CD4-positive, alpha-beta memory T cell (primary cell): Measurements from ENCODE around the gene DPF3. TPM values are rescaled to one million over a fixed set of nuclear protein-coding genes. Genes with fewer than 3 reads are reported as not detected.

Experiments
- CTCF ChIA-PET: fragments of 350-600 bp; sonication (Branson Sonifier 250); formaldehyde crosslinking; loops from one replicate; lab custom pipeline; 2021; ENCODE audit warnings: inconsistent platforms; ENCODE audit not compliant: partially characterized antibody; lab: Charles Lee
- POLR2A ChIA-PET: fragments of 350-600 bp; sonication (Branson Sonifier 250); formaldehyde crosslinking; loops from one replicate; lab custom pipeline; 2021; ENCODE audit not compliant: partially characterized antibody; lab: Charles Lee
- DNase-seq, 5 donors: peaks; one replicate each; pipeline versions ENCODE4 v3.0.0 to v3.0.0-alpha.2; 2020 to 2022; ENCODE audit warnings: mixed read lengths in 1 of 5
- H3K27ac ChIP-seq: one replicate; pipeline ENCODE4 v1.7.0; 2013; ENCODE audit warnings: low read depth, low read length
- H3K27me3 ChIP-seq: 2 replicates; pipeline ENCODE4 v1.7.0; 2013; ENCODE audit warnings: mild to moderate bottlenecking, low read length, moderate library complexity; ENCODE audit not compliant: insufficient read depth
- H3K36me3 ChIP-seq: 2 replicates; pipeline ENCODE4 v1.7.0; 2013; ENCODE audit warnings: mild to moderate bottlenecking, low read length, moderate library complexity; ENCODE audit not compliant: insufficient read depth
- H3K4me1 ChIP-seq: 2 replicates; pipeline ENCODE4 v1.7.0; 2013; ENCODE audit warnings: mild to moderate bottlenecking, low read length, moderate library complexity; ENCODE audit not compliant: insufficient read depth
- H3K4me3 ChIP-seq, 2 donors: one replicate each; pipeline ENCODE4 v1.7.0; 2013; ENCODE audit warnings: low read length in 2 of 2, mild to moderate bottlenecking in 1 of 2
- H3K9me3 ChIP-seq, 2 donors: one replicate each; pipeline ENCODE4 v1.7.0; 2013; ENCODE audit warnings: low read length in 2 of 2, control low read depth in 1 of 2; ENCODE audit not compliant: control insufficient read depth in 1 of 2
- H3K27ac Mint-ChIP-seq, 7 donors: one replicate each; pipeline ENCODE4 v1.8.0; 2020 to 2021; ENCODE audit warnings: mixed read lengths in 7 of 7, mild to moderate bottlenecking in 6 of 7, inconsistent platforms in 3 of 7, moderate library complexity in 3 of 7
- H3K27me3 Mint-ChIP-seq, 2 donors: one replicate each; pipeline ENCODE4 v1.8.0; 2020 to 2021; ENCODE audit warnings: mixed read lengths in 2 of 2
- H3K36me3 Mint-ChIP-seq, 2 donors: one replicate each; pipeline ENCODE4 v1.8.0; 2020 to 2021; ENCODE audit warnings: mixed read lengths in 2 of 2, inconsistent platforms in 1 of 2, mild to moderate bottlenecking in 1 of 2
- H3K4me1 Mint-ChIP-seq, 4 donors: one replicate each; pipeline ENCODE4 v1.8.0; 2020 to 2021; ENCODE audit warnings: mixed read lengths in 4 of 4, mild to moderate bottlenecking in 1 of 4
- H3K4me3 Mint-ChIP-seq, 8 donors: one replicate each; pipeline ENCODE4 v1.8.0; 2020 to 2021; ENCODE audit warnings: mixed read lengths in 8 of 8, mild to moderate bottlenecking in 7 of 8, moderate library complexity in 6 of 8, inconsistent platforms in 3 of 8
- H3K9me3 Mint-ChIP-seq, 8 donors: one replicate each; pipeline ENCODE4 v1.8.0; 2020 to 2021; ENCODE audit warnings: mixed read lengths in 8 of 8, mild to moderate bottlenecking in 5 of 8, inconsistent platforms in 3 of 8, moderate library complexity in 1 of 8
- intact Hi-C: fragments of 100-400 bp; cut with micrococcal nuclease; formaldehyde crosslinking; loops from one replicate; pipeline ENCODE4 v1.15.1; 2023
- polyA plus RNA-seq, 2 donors: library from polyadenylated mRNA; unstranded; fragments of 300-500 nt; fragmentation: Illumina TruSeq; gene quantifications; one replicate each; pipeline ENCODE4 v1.2.3, GENCODE V29; 2021
- total RNA-seq, 2 experiments: library from RNA; stranded (reverse); gene quantifications; one replicate each; pipeline ENCODE4 v1.2.3, GENCODE V29; 2021

Gene DPF3
- total and polyA plus RNA-seq, 4 experiments from 2014 or later = 0.25 to 0.35 TPM; not detected in 2

DNA sequence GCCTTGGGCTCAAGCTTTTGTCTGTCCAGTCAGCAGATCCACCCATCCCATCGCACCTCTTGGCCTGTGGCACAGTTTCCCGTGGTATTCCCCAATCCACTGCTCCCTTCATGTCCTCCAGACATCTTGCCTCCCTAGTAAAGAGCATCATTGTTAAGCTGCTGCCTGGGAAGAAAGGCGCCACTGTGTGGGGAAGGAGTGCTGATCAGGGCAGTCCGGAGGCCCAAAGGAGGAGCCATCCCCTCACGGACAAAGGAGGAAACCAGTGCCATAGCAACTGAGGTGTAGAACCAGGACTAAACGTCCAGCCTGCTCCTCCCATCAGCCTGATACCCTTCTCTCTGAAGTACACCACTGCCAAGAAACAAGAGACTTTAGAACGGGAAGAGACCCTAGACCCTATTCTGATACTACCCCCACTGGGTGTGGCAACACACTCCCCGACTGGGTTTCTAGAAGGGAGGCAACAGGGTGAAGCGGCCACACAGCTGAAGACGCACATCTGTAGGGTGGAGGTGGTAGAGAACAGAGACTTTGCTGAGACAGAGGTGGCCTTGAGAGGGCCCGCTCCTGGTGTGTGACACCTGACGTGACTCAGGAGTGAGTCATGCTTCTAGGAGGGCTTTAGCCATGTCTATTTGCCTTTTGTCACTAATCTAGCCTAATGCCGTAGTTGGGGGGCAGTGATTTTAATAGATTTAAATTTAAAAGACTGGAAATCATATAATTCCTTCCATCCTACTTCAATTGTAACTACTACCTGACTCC is 185.0 kb downstream of the DPF3 start:
- intact Hi-C loops = no loop called here
- no peaks in the 10 kb centered on the region for H3K27me3 Mint-ChIP-seq
- H3K9me3 Mint-ChIP-seq = no peaks in the 10 kb centered on the region
- Histone ChIP-seq H3K4me3 (no peak overlapping the region), H3K36me3 (no peaks in the 10 kb centered on the region), H3K27ac (no peak overlapping the region), H3K27me3 (no peaks in the 10 kb centered on the region), H3K4me1 (peaks cover 8% of the 10 kb centered on the region), H3K9me3 (no peaks in the 10 kb centered on the region)
- no peak overlapping the region for H3K4me3 Mint-ChIP-seq
- H3K36me3 Mint-ChIP-seq = no peaks in the 10 kb centered on the region
- ChIA-PET POLR2A (no interaction called here), CTCF (no interaction called here)
- H3K4me1 Mint-ChIP-seq = peaks cover 4 to 15% (median 5%) of the 10 kb centered on the region in 4 donors
- no peak for DNase-seq
- H3K27ac Mint-ChIP-seq = peak overlapping the region in 2 of 7 donors; percentile 52 to 64

DNA sequence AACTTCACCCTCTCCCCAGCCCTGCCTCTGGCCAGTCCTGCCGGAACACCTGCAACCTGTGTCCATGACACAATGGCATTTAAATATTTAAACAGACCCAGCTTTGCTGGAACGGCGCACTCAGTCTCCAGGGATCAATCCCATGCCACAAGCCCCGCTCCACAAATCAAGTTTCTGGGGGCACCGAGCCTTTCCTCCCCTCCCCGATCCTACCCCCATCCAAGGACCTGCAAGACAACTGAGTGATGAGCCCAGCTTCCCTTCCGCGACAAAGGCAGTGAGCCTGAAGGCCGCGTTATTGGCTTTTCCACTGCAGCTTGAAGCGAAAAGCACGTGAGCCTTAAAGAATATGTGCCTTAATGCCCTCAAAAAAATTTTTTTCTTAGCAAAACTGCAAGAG is 185.7 kb downstream of the DPF3 start:
- Histone ChIP-seq H3K27ac (no peak overlapping the region), H3K9me3 (no peaks in the 10 kb centered on the region), H3K27me3 (no peaks in the 10 kb centered on the region), H3K4me3 (no peak overlapping the region), H3K36me3 (no peaks in the 10 kb centered on the region), H3K4me1 (peaks cover 2% of the 10 kb centered on the region)
- Mint-ChIP-seq H3K9me3 (no peaks in the 10 kb centered on the region), H3K27ac (no peak overlapping the region), H3K4me3 (no peak overlapping the region), H3K27me3 (no peaks in the 10 kb centered on the region), H3K36me3 (no peaks in the 10 kb centered on the region), H3K4me1 (peaks cover 0 to 11% (median 0%) of the 10 kb centered on the region in 4 donors)
- ChIA-PET POLR2A (no interaction called here), CTCF (no interaction called here)
- intact Hi-C loops = no loop called here
- no peak for DNase-seq

DNA sequence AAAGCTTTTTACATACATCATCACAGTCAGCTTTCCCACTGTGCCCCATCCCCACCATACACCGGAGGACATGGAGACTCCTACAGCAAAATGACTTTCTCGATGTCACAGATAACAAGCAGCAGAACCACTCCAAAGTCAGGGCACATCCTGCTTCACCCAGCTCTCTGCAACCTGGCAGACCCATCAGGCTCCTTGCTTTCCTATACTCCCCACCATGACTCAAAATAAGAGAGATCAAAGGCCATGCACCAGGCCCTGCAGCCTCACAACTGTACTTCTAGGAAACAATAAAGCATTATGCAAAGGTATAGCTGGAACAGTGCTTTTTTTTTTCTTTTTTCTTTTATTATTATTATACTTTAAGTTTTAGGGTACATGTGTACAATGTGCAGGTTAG is 187.4 kb downstream of the DPF3 start:
- H3K4me3 ChIP-seq = no peak overlapping the region
- POLR2A ChIA-PET = no interaction called here
- no peaks in the 10 kb centered on the region for H3K27me3 ChIP-seq
- no peak overlapping the region for H3K27ac ChIP-seq
- CTCF ChIA-PET = no interaction called here
- Mint-ChIP-seq H3K27ac (no peak overlapping the region), H3K4me3 (no peak overlapping the region), H3K27me3 (peaks cover 0 to 2% of the 10 kb centered on the region in 2 donors), H3K4me1 (no peaks in the 10 kb centered on the region), H3K36me3 (no peaks in the 10 kb centered on the region), H3K9me3 (no peaks in the 10 kb centered on the region)
- no peaks in the 10 kb centered on the region for H3K4me1 ChIP-seq
- intact Hi-C loops = no loop called here
- no peaks in the 10 kb centered on the region for H3K9me3 ChIP-seq
- DNase-seq = no peak
- H3K36me3 ChIP-seq = no peaks in the 10 kb centered on the region

DNA sequence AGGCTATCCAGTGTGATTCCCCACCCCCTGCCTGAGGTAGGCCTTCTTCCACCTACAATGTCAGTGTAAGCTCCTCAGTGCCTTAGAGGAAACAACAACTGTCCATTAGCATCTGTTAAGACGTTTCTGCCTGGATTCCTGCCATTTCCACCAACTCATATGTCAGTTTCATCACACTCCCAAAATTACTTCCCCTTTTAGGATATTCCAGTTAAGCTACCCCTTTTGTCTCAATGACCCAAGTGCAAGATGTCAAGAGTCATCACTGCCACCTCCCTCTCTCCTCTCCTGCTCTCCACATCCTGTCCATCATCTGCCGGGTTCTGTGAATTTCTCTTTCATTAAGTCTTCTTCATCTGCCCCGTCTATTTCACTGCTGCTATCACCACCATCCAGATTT is 189.4 kb downstream of the DPF3 start:
- Mint-ChIP-seq H3K4me1 (no peaks in the 10 kb centered on the region), H3K27ac (no peak overlapping the region)
- CTCF ChIA-PET = interaction anchor here (1.0 kb wide), 1 partner anchor 244 kb away, joined by 3 read pairs; no protein-coding TSS in a partner anchor

DNA sequence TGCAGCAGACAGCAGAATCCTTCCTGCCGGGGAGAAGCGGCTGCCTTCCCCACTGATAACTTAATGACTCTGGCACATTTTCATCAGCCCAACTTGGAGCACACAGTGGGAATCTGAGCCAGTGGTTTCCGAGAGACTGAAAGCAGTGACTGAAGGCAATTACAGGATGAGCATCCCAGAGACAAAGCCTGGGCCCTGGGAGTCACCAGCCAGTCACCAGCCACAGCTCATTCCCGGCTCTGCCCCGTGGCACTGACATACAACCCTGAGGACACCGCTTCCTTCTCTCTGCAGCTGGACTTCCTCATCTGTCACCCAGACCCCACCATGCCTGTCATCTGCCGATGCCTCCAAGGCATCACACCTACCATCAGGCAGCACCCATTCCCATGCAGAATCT is 192.3 kb downstream of the DPF3 start:
- CTCF ChIA-PET = no interaction called here
- Histone ChIP-seq H3K27ac (no peak overlapping the region), H3K9me3 (no peaks in the 10 kb centered on the region), H3K27me3 (no peaks in the 10 kb centered on the region), H3K36me3 (no peaks in the 10 kb centered on the region), H3K4me1 (no peaks in the 10 kb centered on the region), H3K4me3 (no peak overlapping the region)
- no peak overlapping the region for H3K4me3 Mint-ChIP-seq
- no peak for DNase-seq
- POLR2A ChIA-PET = no interaction called here
- H3K36me3 Mint-ChIP-seq = no peaks in the 10 kb centered on the region
- no peaks in the 10 kb centered on the region for H3K9me3 Mint-ChIP-seq
- H3K27me3 Mint-ChIP-seq = peaks cover 0 to 2% of the 10 kb centered on the region in 2 donors
- H3K27ac Mint-ChIP-seq = no peak overlapping the region
- intact Hi-C loops = no loop called here
- no peaks in the 10 kb centered on the region for H3K4me1 Mint-ChIP-seq

More for the DNA sequence above, 189.4 kb downstream of the DPF3 start:
- Histone ChIP-seq H3K36me3 (no peaks in the 10 kb centered on the region), H3K27me3 (no peaks in the 10 kb centered on the region), H3K4me3 (no peak overlapping the region), H3K9me3 (no peaks in the 10 kb centered on the region), H3K4me1 (no peaks in the 10 kb centered on the region), H3K27ac (no peak overlapping the region)
- no peaks in the 10 kb centered on the region for H3K9me3 Mint-ChIP-seq
- no peak overlapping the region for H3K4me3 Mint-ChIP-seq
- no peaks in the 10 kb centered on the region for H3K36me3 Mint-ChIP-seq
- POLR2A ChIA-PET = no interaction called here
- intact Hi-C loops = no loop called here
- peaks cover 0 to 2% of the 10 kb centered on the region in 2 donors for H3K27me3 Mint-ChIP-seq
- DNase-seq = no peak

DNA sequence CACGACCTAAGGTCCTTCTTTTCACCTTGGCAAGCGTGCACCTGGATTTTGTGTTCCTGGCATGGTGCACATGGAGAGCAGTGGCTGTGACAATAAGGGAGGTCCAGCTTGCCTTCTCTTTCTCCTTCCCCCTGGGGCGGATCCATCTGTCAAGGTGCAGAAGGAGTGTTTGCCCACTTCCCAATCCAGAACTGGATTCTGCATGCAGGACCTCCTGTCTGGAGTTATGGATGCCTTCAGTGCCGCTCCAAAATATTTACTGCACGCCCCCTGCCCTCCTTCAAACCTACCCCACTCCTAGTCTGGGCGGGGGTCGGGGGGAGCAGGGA is 192.7 kb downstream of the DPF3 start:
- Mint-ChIP-seq H3K36me3 (no peaks in the 10 kb centered on the region), H3K27ac (no peak overlapping the region), H3K4me3 (peak overlapping the region in 1 of 8 donors; percentile 7), H3K4me1 (no peaks in the 10 kb centered on the region), H3K27me3 (peaks cover 0 to 2% of the 10 kb centered on the region in 2 donors), H3K9me3 (no peaks in the 10 kb centered on the region)
- Histone ChIP-seq H3K4me1 (no peaks in the 10 kb centered on the region), H3K36me3 (no peaks in the 10 kb centered on the region), H3K27ac (no peak overlapping the region), H3K4me3 (no peak overlapping the region), H3K27me3 (no peaks in the 10 kb centered on the region), H3K9me3 (no peaks in the 10 kb centered on the region)
- DNase-seq = no peak
- CTCF ChIA-PET = no interaction called here
- intact Hi-C loops = no loop called here
- POLR2A ChIA-PET = no interaction called here

DNA sequence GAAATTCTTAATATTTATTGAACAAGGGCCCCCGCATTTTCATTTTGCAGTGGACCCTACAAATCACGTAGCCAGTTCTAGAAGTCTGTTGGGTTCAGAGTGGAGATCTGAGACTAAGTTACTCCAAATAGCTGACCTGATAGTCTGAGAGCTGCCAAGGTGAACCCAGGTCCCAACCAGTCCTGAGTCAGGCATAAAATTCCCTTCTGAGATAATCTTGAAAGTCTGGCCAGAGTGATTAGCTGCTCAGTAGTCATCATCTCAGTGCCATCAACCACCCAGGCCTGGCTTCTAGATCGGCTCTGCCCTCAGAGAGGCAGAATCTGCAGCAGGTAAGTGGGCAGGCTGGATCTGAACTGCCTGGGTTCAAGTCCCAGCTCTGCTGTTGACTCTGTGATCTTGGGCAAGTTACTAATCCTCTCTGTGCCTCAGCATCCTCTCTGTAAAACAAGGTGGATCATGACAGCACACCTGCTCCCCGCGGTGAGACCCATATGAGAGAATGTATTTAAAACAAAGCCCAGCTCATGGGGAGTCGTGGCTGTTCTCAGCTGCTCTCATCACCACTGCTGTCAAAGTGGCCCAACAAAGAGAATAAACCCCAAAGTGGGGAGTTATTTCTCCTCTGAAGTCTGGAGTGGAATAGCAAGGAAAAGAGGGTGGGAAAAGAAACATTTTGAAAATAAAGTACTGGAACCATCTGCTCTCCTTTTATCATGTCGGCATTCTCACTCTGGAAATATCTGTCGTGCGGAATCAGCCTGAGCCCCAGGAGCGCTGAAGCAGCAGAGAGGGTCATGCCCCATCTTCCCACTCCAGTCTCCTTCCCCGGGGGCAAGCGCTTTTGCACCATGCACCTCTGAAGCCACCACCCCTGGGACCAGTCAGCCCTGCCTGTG is 193.3 kb downstream of the DPF3 start:
- intact Hi-C loops = no loop called here
- no peak for DNase-seq
- Histone ChIP-seq H3K27me3 (no peaks in the 10 kb centered on the region), H3K9me3 (no peaks in the 10 kb centered on the region), H3K4me3 (no peak overlapping the region), H3K36me3 (no peaks in the 10 kb centered on the region), H3K27ac (no peak overlapping the region), H3K4me1 (no peaks in the 10 kb centered on the region)
- Mint-ChIP-seq H3K36me3 (no peaks in the 10 kb centered on the region), H3K27ac (peak overlapping the region in 1 of 7 donors; percentile 17), H3K4me3 (no peak overlapping the region), H3K4me1 (no peaks in the 10 kb centered on the region), H3K27me3 (peaks cover 0 to 2% of the 10 kb centered on the region in 2 donors), H3K9me3 (no peaks in the 10 kb centered on the region)
- ChIA-PET POLR2A (no interaction called here), CTCF (no interaction called here)
